ELF-1 (cell line): ENCODE data around the gene GPR146.
A peak's percentile ranks its signal among the peaks of the same experiment; 100 is the strongest.

Experiments used
- DNase-seq: peaks from one replicate; pipeline ENCODE4 v3.0.0-alpha.2; 2016; ENCODE audit warnings: low read depth, low spot score

Gene GPR146

GRCh38 chr7:1076184-1077072, 32.1 kb downstream of the GPR146 start:
- no peak for DNase-seq

GRCh38 chr7:1078519-1078918, 34.2 kb downstream of the GPR146 start:
- DNase-seq = no peak

- no peak for DNase-seq
Measured at GRCh38 chr7:1078985-1079384, 34.6 kb downstream of the GPR146 start.

- no peak for DNase-seq
Measured at GRCh38 chr7:1079546-1079945, 35.2 kb downstream of the GPR146 start.

GRCh38 chr7:1080252-1080920, 36.0 kb downstream of the GPR146 start:
- no peak for DNase-seq

GRCh38 chr7:1080921-1081255, 36.5 kb downstream of the GPR146 start:
- DNase-seq = no peak

- no peak for DNase-seq
Measured at GRCh38 chr7:1081336-1081735, 37.0 kb downstream of the GPR146 start.

GRCh38 chr7:1081931-1082401, 37.6 kb downstream of the GPR146 start:
- peak; percentile 56 for DNase-seq

- no peak for DNase-seq
Measured at GRCh38 chr7:1083729-1084657, 39.6 kb downstream of the GPR146 start.

- no peak for DNase-seq
Measured at GRCh38 chr7:1085266-1085665, 40.9 kb downstream of the GPR146 start.

- no peak for DNase-seq
Measured at GRCh38 chr7:1085910-1086421, 41.6 kb downstream of the GPR146 start.

GRCh38 chr7:1086588-1087464, 42.5 kb downstream of the GPR146 start:
- peak; percentile 89 for DNase-seq

GRCh38 chr7:1087465-1087814, 43.1 kb downstream of the GPR146 start:
- DNase-seq = no peak

- peak; percentile 64 for DNase-seq
Measured at GRCh38 chr7:1087952-1088920, 43.9 kb downstream of the GPR146 start, which contains the start of gene GPER1. GPER1 (plus strand) TSS chr7:1088113; CDS start chr7:1091729, 3,616 bp downstream.

- DNase-seq = no peak
Measured at GRCh38 chr7:1090236-1090635, 45.9 kb downstream of the GPR146 start.

GRCh38 chr7:1090686-1091643, 46.6 kb downstream of the GPR146 start:
- DNase-seq = no peak

- DNase-seq = no peak
Measured at GRCh38 chr7:1091644-1092027, 47.3 kb downstream of the GPR146 start.

GRCh38 chr7:1092161-1092632, 47.9 kb downstream of the GPR146 start:
- no peak for DNase-seq
